ENCODE measurements around the gene LSAMP.

DNA sequence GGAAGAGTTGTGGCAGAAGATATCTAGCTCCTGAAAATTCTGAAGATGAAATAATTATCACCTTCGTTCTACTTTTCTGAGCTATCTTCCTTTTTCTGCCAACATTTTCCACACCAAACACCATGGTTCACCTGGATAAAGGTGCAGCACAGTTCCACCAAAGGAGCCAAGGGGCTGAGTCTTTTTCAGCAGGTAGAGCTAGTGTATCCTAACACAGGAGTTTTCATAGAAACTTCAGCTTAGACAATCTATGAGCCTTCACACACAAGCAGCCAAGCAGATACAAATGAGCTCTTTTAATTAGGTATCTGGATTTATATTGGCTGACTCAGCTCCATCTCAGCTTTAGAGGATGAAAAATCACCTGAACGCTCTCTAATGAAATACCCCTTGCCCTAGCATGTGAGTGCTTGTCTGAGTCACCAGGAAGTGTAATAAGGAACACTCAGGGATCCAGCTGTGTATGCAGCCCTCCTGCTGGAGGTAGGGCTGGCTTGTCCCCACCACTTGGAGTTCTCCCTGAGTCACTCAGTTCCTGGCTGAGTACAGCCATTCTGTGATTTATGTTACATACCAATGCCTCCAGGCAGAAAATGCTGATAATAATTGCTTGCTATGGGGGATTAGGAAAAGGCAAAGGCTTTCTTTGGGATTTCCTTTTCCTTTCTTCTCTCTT lies 385.7 kb downstream of the LSAMP start:
- no peak for TF ChIP-seq POLR2A (IDR thresholded peaks at IDR 0.05)
- no peak for TF ChIP-seq CTCF (IDR thresholded peaks at IDR 0.05)
